Calu3 (cell line): Measurements from ENCODE around the gene KAZN. TPM values are rescaled to one million over a fixed set of nuclear protein-coding genes. Genes with fewer than 3 reads are reported as not detected.

Experiments
- BruUV-seq: library from RNA; stranded (reverse); fragments of 400-500 nt; replicated peaks from 2 replicates; lab custom pipeline; 2021; lab: Mats Ljungman, UMichigan
- CTCF ChIA-PET: fragments of 300-600 bp; sonication (Branson Sonifier 250); formaldehyde crosslinking; loops from one replicate; lab custom pipeline; 2022; ENCODE audit warnings: antibody characterized with exemption; lab: Charles Lee
- DNase-seq: peaks from one replicate; pipeline ENCODE4 v3.0.0; 2022
- H3K27ac Mint-ChIP-seq: one replicate; pipeline ENCODE4 v1.8.0; 2022; ENCODE audit warnings: mixed read lengths; ENCODE audit not compliant: unreplicated experiment
- H3K27me3 Mint-ChIP-seq: one replicate; pipeline ENCODE4 v1.8.0; 2022; ENCODE audit warnings: mixed read lengths; ENCODE audit not compliant: unreplicated experiment
- H3K36me3 Mint-ChIP-seq: one replicate; pipeline ENCODE4 v1.8.0; 2022; ENCODE audit warnings: mild to moderate bottlenecking, moderate library complexity, mixed read lengths; ENCODE audit not compliant: insufficient read depth, unreplicated experiment
- H3K4me1 Mint-ChIP-seq: one replicate; pipeline ENCODE4 v1.8.0; 2022; ENCODE audit warnings: mild to moderate bottlenecking, low read depth, mixed read lengths; ENCODE audit not compliant: unreplicated experiment
- H3K4me3 Mint-ChIP-seq: one replicate; pipeline ENCODE4 v1.8.0; 2022; ENCODE audit warnings: mild to moderate bottlenecking, low read depth, moderate library complexity, mixed read lengths; ENCODE audit not compliant: unreplicated experiment
- H3K9me3 Mint-ChIP-seq: one replicate; pipeline ENCODE4 v1.8.0; 2022; ENCODE audit warnings: low read depth, mixed read lengths; ENCODE audit not compliant: unreplicated experiment
- intact Hi-C: fragments of 100-400 bp; cut with micrococcal nuclease; formaldehyde crosslinking; loops from one replicate; pipeline ENCODE4 v1.10.0; 2022; ENCODE audit not compliant: unreplicated experiment
- total RNA-seq: library from RNA; stranded (reverse); gene quantifications from 2 replicates; pipeline ENCODE4 v1.2.3, GENCODE V29; 2022
- TF ChIP-seq, protein P1 (sequence below): fragments of 200-600 bp; IDR thresholded peaks from one replicate; pipeline ENCODE4 v1.8.0; 2022; ENCODE audit warnings: antibody characterized with exemption; ENCODE audit not compliant: unreplicated experiment

The KAZN gene
- total RNA-seq, 1 experiment from 2014 or later: 3.6 TPM

DNA sequence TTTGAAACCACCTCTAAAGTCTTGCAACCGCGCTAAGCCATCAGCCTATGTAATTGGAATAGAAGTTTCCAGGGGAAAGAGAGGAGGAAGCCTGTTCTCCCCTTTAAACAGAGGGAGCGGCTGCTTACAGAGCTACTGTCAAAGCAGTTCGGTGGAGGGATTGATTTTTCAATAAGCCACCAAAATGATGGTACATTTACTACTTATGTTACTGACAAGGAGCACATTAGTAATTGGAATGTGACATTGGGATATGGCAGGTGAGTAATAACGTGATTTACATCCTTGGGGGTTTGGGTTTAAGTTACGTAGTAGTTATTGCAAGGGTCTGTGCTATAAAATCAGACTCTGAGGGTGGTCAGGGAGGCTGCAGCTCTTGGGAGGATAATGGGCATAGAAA, 257.3 kb downstream of the KAZN start:
- peaks cover 70% of the 10 kb centered on the region for H3K27me3 Mint-ChIP-seq
- BruUV-seq: no TSS peak

GRCh38 chr1:14857436-14858195, 259.1 kb downstream of the KAZN start:
- no TSS peak for BruUV-seq
- no peak overlapping the region for H3K4me3 Mint-ChIP-seq
- H3K36me3 Mint-ChIP-seq: no peaks in the 10 kb centered on the region
- intact Hi-C loops: loop anchor here (10.0 kb wide), 1 partner anchor 187 kb away; no protein-coding TSS in a partner anchor
- DNase-seq: no peak
- no peaks in the 10 kb centered on the region for H3K4me1 Mint-ChIP-seq
- CTCF ChIA-PET: no interaction called here
- H3K27ac Mint-ChIP-seq: no peak overlapping the region
- TF ChIP-seq, protein P1, sequence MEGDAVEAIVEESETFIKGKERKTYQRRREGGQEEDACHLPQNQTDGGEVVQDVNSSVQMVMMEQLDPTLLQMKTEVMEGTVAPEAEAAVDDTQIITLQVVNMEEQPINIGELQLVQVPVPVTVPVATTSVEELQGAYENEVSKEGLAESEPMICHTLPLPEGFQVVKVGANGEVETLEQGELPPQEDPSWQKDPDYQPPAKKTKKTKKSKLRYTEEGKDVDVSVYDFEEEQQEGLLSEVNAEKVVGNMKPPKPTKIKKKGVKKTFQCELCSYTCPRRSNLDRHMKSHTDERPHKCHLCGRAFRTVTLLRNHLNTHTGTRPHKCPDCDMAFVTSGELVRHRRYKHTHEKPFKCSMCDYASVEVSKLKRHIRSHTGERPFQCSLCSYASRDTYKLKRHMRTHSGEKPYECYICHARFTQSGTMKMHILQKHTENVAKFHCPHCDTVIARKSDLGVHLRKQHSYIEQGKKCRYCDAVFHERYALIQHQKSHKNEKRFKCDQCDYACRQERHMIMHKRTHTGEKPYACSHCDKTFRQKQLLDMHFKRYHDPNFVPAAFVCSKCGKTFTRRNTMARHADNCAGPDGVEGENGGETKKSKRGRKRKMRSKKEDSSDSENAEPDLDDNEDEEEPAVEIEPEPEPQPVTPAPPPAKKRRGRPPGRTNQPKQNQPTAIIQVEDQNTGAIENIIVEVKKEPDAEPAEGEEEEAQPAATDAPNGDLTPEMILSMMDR: no peak
- no peaks in the 10 kb centered on the region for H3K9me3 Mint-ChIP-seq
- H3K27me3 Mint-ChIP-seq: peaks cover 85% of the 10 kb centered on the region

More for the DNA sequence above, 257.3 kb downstream of the KAZN start:
- no peak overlapping the region for H3K27ac Mint-ChIP-seq
- no peak overlapping the region for H3K4me3 Mint-ChIP-seq
- CTCF ChIA-PET: no interaction called here
- intact Hi-C loops: loop anchor here (10.0 kb wide), 1 partner anchor 189 kb away; no protein-coding TSS in a partner anchor
- TF ChIP-seq, protein P1: no peak
- DNase-seq: no peak
- H3K4me1 Mint-ChIP-seq: no peaks in the 10 kb centered on the region
- no peaks in the 10 kb centered on the region for H3K9me3 Mint-ChIP-seq
- no peaks in the 10 kb centered on the region for H3K36me3 Mint-ChIP-seq

DNA sequence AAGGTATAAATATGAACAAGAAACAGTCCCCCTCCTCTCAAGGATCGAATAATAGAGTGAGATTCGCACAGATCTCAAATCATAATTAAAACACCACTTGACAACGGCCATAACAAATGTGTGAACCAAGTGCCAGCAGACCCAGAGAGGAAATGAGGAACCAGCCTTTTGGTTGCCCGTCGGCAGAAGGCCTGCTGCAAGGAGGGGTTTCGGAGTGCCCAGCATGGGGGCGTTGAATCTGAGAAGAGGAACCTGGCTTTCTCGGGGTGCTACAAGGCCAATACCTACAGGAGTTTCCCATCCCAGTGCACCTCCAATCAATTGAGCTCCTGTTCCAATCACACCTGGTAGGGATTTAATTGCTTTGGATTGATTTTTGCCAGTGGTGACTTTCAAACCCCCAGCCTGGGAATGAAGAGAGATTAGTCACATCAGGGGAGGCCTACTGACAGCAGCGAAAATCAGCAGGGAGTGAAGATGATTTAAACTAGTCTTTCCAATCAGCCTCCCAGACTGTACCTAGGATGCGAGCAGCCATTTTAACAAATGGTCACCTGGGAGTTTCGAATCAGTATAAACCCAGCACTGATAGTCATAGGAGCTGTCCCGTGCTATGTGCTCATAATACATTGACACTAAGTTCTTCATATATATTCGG, 263.8 kb downstream of the KAZN start:
- BruUV-seq: no TSS peak
- intact Hi-C loops: no loop called here
- Mint-ChIP-seq H3K27me3 (peaks cover 69% of the 10 kb centered on the region), H3K4me1 (no peaks in the 10 kb centered on the region), H3K4me3 (no peak overlapping the region), H3K9me3 (no peaks in the 10 kb centered on the region), H3K27ac (no peak overlapping the region), H3K36me3 (no peaks in the 10 kb centered on the region)
- CTCF ChIA-PET: no interaction called here
- no peak for DNase-seq
- TF ChIP-seq, protein P1: no peak

- CTCF ChIA-PET: no interaction called here
- DNase-seq: no peak
- no TSS peak for BruUV-seq
- H3K4me1 Mint-ChIP-seq: no peaks in the 10 kb centered on the region
- no peak overlapping the region for H3K27ac Mint-ChIP-seq
- peaks cover 67% of the 10 kb centered on the region for H3K27me3 Mint-ChIP-seq
- no peaks in the 10 kb centered on the region for H3K9me3 Mint-ChIP-seq
- TF ChIP-seq, protein P1: no peak
- no peak overlapping the region for H3K4me3 Mint-ChIP-seq
- no peaks in the 10 kb centered on the region for H3K36me3 Mint-ChIP-seq
- intact Hi-C loops: no loop called here
Observed at GRCh38 chr1:14865106-14865505, 266.6 kb downstream of the KAZN start.
